Activated effector memory CD4-positive, alpha-beta T cell treated with Interleukin-2 at 50 U/mL for 16 hours (primary cell): Measurements from ENCODE around the gene CDKN1C.

Experiments used
- DNase-seq: peaks from one replicate; pipeline ENCODE4 v3.0.0-alpha.2; 2020

Gene CDKN1C

GRCh38 chr11:2887515-2888195 lies 2.1 kb upstream of the CDKN1C start:
- DNase-seq: no peak

GRCh38 chr11:2886936-2887335 lies 1.4 kb upstream of the CDKN1C start:
- DNase-seq: no peak

- DNase-seq: no peak
Observed at GRCh38 chr11:2886191-2886894, 768 bp upstream of the CDKN1C start.

- DNase-seq: peak; percentile 12
Observed at GRCh38 chr11:2885017-2885677, 428 bp downstream of the CDKN1C start.

- no peak for DNase-seq
Observed at GRCh38 chr11:2883979-2884815, 1.4 kb downstream of the CDKN1C start.

GRCh38 chr11:2883640-2883978 lies 2.0 kb downstream of the CDKN1C start:
- no peak for DNase-seq

GRCh38 chr11:2882396-2883110 lies 3.0 kb downstream of the CDKN1C start:
- no peak for DNase-seq

- no peak for DNase-seq
Observed at GRCh38 chr11:2881981-2882375, 3.6 kb downstream of the CDKN1C start.

GRCh38 chr11:2881076-2881980 lies 4.2 kb downstream of the CDKN1C start:
- DNase-seq: no peak

GRCh38 chr11:2880646-2881045 lies 4.9 kb downstream of the CDKN1C start:
- no peak for DNase-seq

GRCh38 chr11:2878782-2879181 lies 6.8 kb downstream of the CDKN1C start:
- no peak for DNase-seq

- DNase-seq: no peak
Observed at GRCh38 chr11:2877474-2877873, 8.1 kb downstream of the CDKN1C start.

GRCh38 chr11:2874963-2875362 lies 10.6 kb downstream of the CDKN1C start:
- no peak for DNase-seq

GRCh38 chr11:2870969-2871680 lies 14.4 kb downstream of the CDKN1C start:
- no peak for DNase-seq

- DNase-seq: no peak
Observed at GRCh38 chr11:2870460-2870859, 15.1 kb downstream of the CDKN1C start.

- no peak for DNase-seq
Observed at GRCh38 chr11:2869561-2870427, 15.8 kb downstream of the CDKN1C start.

- DNase-seq: no peak
Observed at GRCh38 chr11:2869134-2869526, 16.4 kb downstream of the CDKN1C start.

- no peak for DNase-seq
Observed at GRCh38 chr11:2868506-2869133, 17.0 kb downstream of the CDKN1C start.
